ENCODE results near the gene PARD6G.
A peak's percentile ranks its signal among the peaks of the same experiment; 100 is the strongest.

Gene PARD6G

GRCh38 chr18:80247393-80247841 is at the start of gene PARD6G:
TSS of gene PARD6G (minus strand) at chr18:80247514. CDS start at chr18:80247348, 166 bp downstream.
- DNase-seq: peak; percentile 62

- peak; percentile 42 for DNase-seq
Measured at GRCh38 chr18:80262241-80263033, 15.1 kb upstream of the PARD6G start.

GRCh38 chr18:80259610-80260009 is 12.3 kb upstream of the PARD6G start:
- DNase-seq: no peak

- no peak for DNase-seq
Measured at GRCh38 chr18:80258640-80259039, 11.3 kb upstream of the PARD6G start.

GRCh38 chr18:80257579-80258543 is 10.5 kb upstream of the PARD6G start:
- peak; percentile 66 for DNase-seq

GRCh38 chr18:80254971-80255500 is 7.7 kb upstream of the PARD6G start:
- no peak for DNase-seq

GRCh38 chr18:80253871-80254492 is 6.7 kb upstream of the PARD6G start:
- DNase-seq: peak; percentile 36

- no peak for DNase-seq
Measured at GRCh38 chr18:80253236-80253635, 5.9 kb upstream of the PARD6G start.

GRCh38 chr18:80252136-80252535 is 4.8 kb upstream of the PARD6G start:
- no peak for DNase-seq

GRCh38 chr18:80251700-80252099 is 4.4 kb upstream of the PARD6G start:
- DNase-seq: no peak

- no peak for DNase-seq
Measured at GRCh38 chr18:80250740-80251364, 3.5 kb upstream of the PARD6G start.

GRCh38 chr18:80249217-80250093 is 2.1 kb upstream of the PARD6G start:
- DNase-seq: no peak

- peak; percentile 39 for DNase-seq
Measured at GRCh38 chr18:80246445-80247392, 595 bp downstream of the PARD6G start.

- DNase-seq: no peak
Measured at GRCh38 chr18:80245781-80246444, 1.4 kb downstream of the PARD6G start.

GRCh38 chr18:80244956-80245730 is 2.2 kb downstream of the PARD6G start:
- no peak for DNase-seq

- no peak for DNase-seq
Measured at GRCh38 chr18:80244167-80244566, 3.1 kb downstream of the PARD6G start.

GRCh38 chr18:80243204-80243603 is 4.1 kb downstream of the PARD6G start:
- DNase-seq: no peak

GRCh38 chr18:80241919-80242777 is 5.2 kb downstream of the PARD6G start:
- DNase-seq: no peak

Data from activated T-cell treated with anti-CD3 and anti-CD28 coated beads, Interleukin-2, amount 50 U/mL, for 1 hour (primary cell).